HCT116 (cell line): ENCODE measurements around the gene ARHGAP42. TPM values are rescaled to one million over a fixed set of nuclear protein-coding genes. Genes with fewer than 3 reads are reported as not detected.

Experiments used
- ATAC-seq: fragments of 200-7000 bp; cut with Tn5 transposase; 2 replicates; pipeline ENCODE4 v1.9.1; 2020; ENCODE audit warnings: mild to moderate bottlenecking, moderate library complexity
- BruUV-seq: library from RNA; stranded (reverse); fragments of 400-500 nt; replicated peaks from 2 replicates; lab custom pipeline; 2021; lab: Mats Ljungman, UMichigan
- CTCF ChIA-PET: fragments of 300-600 bp; sonication (Branson Sonifier 250); formaldehyde crosslinking; loops from one replicate; lab custom pipeline; 2021; ENCODE audit warnings: antibody characterized with exemption; lab: Charles Lee
- POLR2A ChIA-PET: fragments of 300-600, 350-600 bp; sonication (Branson Sonifier 250); formaldehyde crosslinking; loops from one replicate; lab custom pipeline; 2021; ENCODE audit warnings: antibody characterized with exemption; lab: Charles Lee
- RAD21 ChIA-PET, 2 experiments: fragments of 300-600 bp; sonication (Branson Sonifier 250); formaldehyde crosslinking; loops; one replicate each; lab custom pipeline; 2023; ENCODE audit warnings: low total read pairs in 2 of 2; ENCODE audit not compliant: uncharacterized antibody in 2 of 2, unreplicated experiment in 2 of 2, low non-redundant PET in 1 of 2; lab: Charles Lee
- DNase-seq: peaks from one replicate; pipeline ENCODE4 v3.0.0-alpha.2; 2010; ENCODE audit warnings: low read depth, low spot score
- H2AFZ ChIP-seq: fragments of 200-600 bp; shearing (Covaris generic), sonication (generic); 2 replicates; pipeline ENCODE4 v1.6.1; 2017; ENCODE audit warnings: low read depth, mixed run types, mixed read lengths, antibody characterized with exemption, low read length; ENCODE audit not compliant: poor library complexity, severe bottlenecking
- H3K27ac ChIP-seq: 2 replicates; pipeline ENCODE4 v1.5.1; 2012; ENCODE audit warnings: low read depth, low read length
- H3K27me3 ChIP-seq: fragments of 200-600 bp; sonication (generic); 2 replicates; pipeline ENCODE4 v1.6.1; 2016; ENCODE audit warnings: mixed run types, low read length, mixed read lengths; ENCODE audit not compliant: insufficient read depth
- H3K36me3 ChIP-seq, 2 experiments: fragments of 200-500 bp in 1 of 2; fragments of 200-600 bp in 1 of 2; sonication (Bioruptor generic) in 1 of 2; sonication (generic) in 1 of 2; 2 replicates each; pipeline versions ENCODE4 v1.5.1 to v1.6.1; 2014 to 2016; ENCODE audit warnings: low read length in 2 of 2, inconsistent platforms in 1 of 2, mixed read lengths in 1 of 2, mixed run types in 1 of 2; ENCODE audit not compliant: insufficient read depth in 2 of 2, control insufficient read depth in 1 of 2
- H3K4me1 ChIP-seq, 2 experiments: fragments of 200-600 bp in 1 of 2; sonication (generic) in 1 of 2; 2 replicates each; pipeline versions ENCODE4 v1.5.1 to v1.6.1; 2012 to 2017; ENCODE audit warnings: low read length in 2 of 2, inconsistent platforms in 1 of 2, mild to moderate bottlenecking in 1 of 2, mixed read lengths in 1 of 2, mixed run types in 1 of 2, moderate library complexity in 1 of 2; ENCODE audit not compliant: insufficient read depth in 2 of 2, control insufficient read depth in 1 of 2
- H3K4me2 ChIP-seq: fragments of 200-600 bp; sonication (generic); 2 replicates; pipeline ENCODE4 v1.6.1; 2017; ENCODE audit warnings: mixed run types, low read length, mixed read lengths
- H3K4me3 ChIP-seq, 2 experiments: fragments of 200-600 bp in 1 of 2; sonication (generic) in 1 of 2; replicated peaks in 1 of 2; 2 replicates each; pipeline ENCODE4 v1.5.1; 2011 to 2016; ENCODE audit warnings: low read length in 2 of 2, control low read depth in 1 of 2, low read depth in 1 of 2, mild to moderate bottlenecking in 1 of 2, mixed read lengths in 1 of 2, mixed run types in 1 of 2
- H3K79me2 ChIP-seq: fragments of 200-600 bp; sonication (generic); 2 replicates; pipeline ENCODE4 v1.6.1; 2017; ENCODE audit warnings: mild to moderate bottlenecking, mixed run types, low read length, moderate library complexity, mixed read lengths; ENCODE audit not compliant: insufficient read depth
- H3K9ac ChIP-seq: fragments of 200-600 bp; sonication (generic); 2 replicates; pipeline ENCODE4 v1.6.1; 2016; ENCODE audit warnings: low read length, mixed read lengths
- H3K9me2 ChIP-seq: fragments of 200-600 bp; sonication (generic), shearing (Covaris generic); 2 replicates; pipeline ENCODE4 v1.6.1; 2017; ENCODE audit warnings: mixed run types, mild to moderate bottlenecking, moderate library complexity; ENCODE audit not compliant: insufficient read depth
- H3K9me3 ChIP-seq, 2 experiments: fragments of 200-500 bp in 1 of 2; fragments of 200-600 bp in 1 of 2; sonication (Bioruptor generic) in 1 of 2; sonication (generic) in 1 of 2; 2 replicates each; pipeline ENCODE4 v1.6.1; 2014 to 2017; ENCODE audit warnings: low read length in 2 of 2, mixed read lengths in 2 of 2, inconsistent platforms in 1 of 2, low read depth in 1 of 2, mild to moderate bottlenecking in 1 of 2, mixed run types in 1 of 2, moderate library complexity in 1 of 2; ENCODE audit not compliant: control insufficient read depth in 1 of 2, insufficient read depth in 1 of 2
- H4K20me1 ChIP-seq: fragments of 200-600 bp; sonication (generic), shearing (Covaris generic); 2 replicates; pipeline ENCODE4 v1.6.1; 2017; ENCODE audit warnings: mixed run types, mild to moderate bottlenecking, moderate library complexity; ENCODE audit not compliant: insufficient read depth
- CBX3 ChIP-seq: IDR thresholded peaks from 2 replicates; pipeline ENCODE4 v1.6.1; 2012; ENCODE audit warnings: low read depth
- CEBPB ChIP-seq: IDR thresholded peaks from 2 replicates; pipeline ENCODE4 v1.6.1; 2012; ENCODE audit warnings: low read depth
- CTCF ChIP-seq, 3 experiments: fragments of 200-600 bp in 1 of 3; sonication (generic) in 1 of 3; IDR thresholded peaks in 2 of 3; conservative IDR thresholded peaks in 1 of 3; 2 replicates each; pipeline ENCODE4 v1.5.1; 2012 to 2017; ENCODE audit warnings: low read depth in 2 of 3, low read length in 2 of 3, antibody characterized with exemption in 1 of 3, borderline replicate concordance in 1 of 3, control low read depth in 1 of 3, mild to moderate bottlenecking in 1 of 3, mixed read lengths in 1 of 3, mixed run types in 1 of 3, moderate library complexity in 1 of 3; ENCODE audit not compliant: insufficient read depth in 1 of 3
- EGR1 ChIP-seq: IDR thresholded peaks from 2 replicates; pipeline ENCODE4 v1.6.1; 2012; ENCODE audit warnings: low read depth
- ELF1 ChIP-seq: IDR thresholded peaks from 2 replicates; pipeline ENCODE4 v1.6.1; 2012; ENCODE audit warnings: low read depth, borderline replicate concordance
- EZH2phosphoT487 ChIP-seq: fragments of 200-600 bp; IDR thresholded peaks from 2 replicates; pipeline ENCODE4 v1.6.1; 2018; ENCODE audit warnings: antibody characterized with exemption, borderline replicate concordance
- JUND ChIP-seq: IDR thresholded peaks from 2 replicates; pipeline ENCODE4 v1.6.1; 2012
- MAX ChIP-seq: IDR thresholded peaks from 2 replicates; pipeline ENCODE4 v1.6.1; 2012
- POLR2A ChIP-seq: IDR thresholded peaks from 2 replicates; pipeline ENCODE4 v1.7.0; 2011; ENCODE audit warnings: borderline replicate concordance; ENCODE audit not compliant: insufficient read depth, insufficient read length; ENCODE audit errors: extremely low read depth
- RAD21 ChIP-seq: IDR thresholded peaks from 2 replicates; pipeline ENCODE4 v1.6.1; 2012; ENCODE audit warnings: low read depth, mild to moderate bottlenecking
- SRF ChIP-seq: IDR thresholded peaks from 2 replicates; pipeline ENCODE4 v1.6.1; 2012; ENCODE audit warnings: low read depth
- TCF7L2 ChIP-seq: IDR thresholded peaks from 2 replicates; pipeline ENCODE4 v1.7.0; 2011; ENCODE audit warnings: borderline replicate concordance, inconsistent platforms; ENCODE audit not compliant: insufficient read depth, insufficient read length; ENCODE audit errors: extremely low read depth
- YY1 ChIP-seq: IDR thresholded peaks from 2 replicates; pipeline ENCODE4 v1.6.1; 2011; ENCODE audit warnings: low read length, low read depth, moderate library complexity, mild to moderate bottlenecking; ENCODE audit not compliant: insufficient replicate concordance; ENCODE audit errors: extremely low read depth
- ZNF274 ChIP-seq: fragments of 200-500 bp; sonication (Bioruptor generic); IDR thresholded peaks from 2 replicates; pipeline ENCODE4 v1.6.1; 2014; ENCODE audit warnings: mild to moderate bottlenecking, low read depth, low read length, inconsistent platforms
- intact Hi-C: fragments of 100-400 bp; cut with micrococcal nuclease; formaldehyde crosslinking; loops from 2 replicates; pipeline ENCODE4 v1.10.0; 2022
- total RNA-seq: library from RNA; stranded (reverse); gene quantifications from one replicate; pipeline ENCODE4 v1.2.1, GENCODE V29; 2021; ENCODE audit not compliant: unreplicated experiment
- TF ChIP-seq, protein P1 (sequence below): IDR thresholded peaks from 2 replicates; pipeline ENCODE4 v1.6.1; 2012

ARHGAP42 gene
- total RNA-seq, 1 experiment from 2014 or later: 12.3 TPM

DNA sequence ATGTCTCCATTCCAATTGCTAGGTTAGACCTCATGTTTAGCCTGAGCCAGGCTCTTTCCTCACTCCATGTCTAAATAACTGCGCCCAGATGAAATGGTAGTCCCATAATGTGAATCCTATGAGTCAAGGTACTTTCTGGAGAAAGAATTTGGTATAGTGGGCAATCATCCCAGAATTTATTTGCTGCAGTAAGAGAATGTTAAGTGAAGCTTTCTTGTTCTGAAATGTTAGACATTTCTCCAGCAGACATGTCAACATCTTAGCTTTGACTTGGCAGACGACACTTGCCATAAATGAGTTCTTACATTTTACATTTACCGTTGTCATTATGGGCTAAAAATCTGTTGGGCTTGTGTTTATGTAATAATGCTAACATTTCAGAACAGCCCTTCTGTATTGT is 277.3 kb downstream of the ARHGAP42 start:
- Histone ChIP-seq H3K4me2 (no peak overlapping the region), H3K9ac (no peak overlapping the region), H3K9me3 (no peaks in the 10 kb centered on the region), H3K27me3 (no peaks in the 10 kb centered on the region), H3K4me1 (no peaks in the 10 kb centered on the region), H3K27ac (no peak overlapping the region), H4K20me1 (no peaks in the 10 kb centered on the region), H3K9me2 (no peaks in the 10 kb centered on the region), H3K79me2 (no peaks in the 10 kb centered on the region), H3K4me3 (no peak overlapping the region), H3K36me3 (no peaks in the 10 kb centered on the region), H2AFZ (no peak overlapping the region)
- DNase-seq (no peak), ATAC-seq (no peak)
- RAD21 ChIA-PET: no interaction called here
- TF ChIP-seq POLR2A (no peak), CEBPB (no peak), CBX3 (no peak), ELF1 (no peak), CTCF (IDR thresholded peaks at IDR 0.05 in 2 of 3, conservative IDR thresholded peaks at IDR 0.05 in 1 of 3; ENCODE audit: borderline replicate concordance in 1 of 3, insufficient read depth in 1 of 3, low read depth in 2 of 3, low read length in 2 of 3) (no peak), YY1 (no peak), EGR1 (no peak), TCF7L2 (no peak), SRF (no peak), JUND (no peak), RAD21 (no peak), MAX (no peak), EZH2phosphoT487 (no peak), ZNF274 (no peak)
- TF ChIP-seq, protein P1, sequence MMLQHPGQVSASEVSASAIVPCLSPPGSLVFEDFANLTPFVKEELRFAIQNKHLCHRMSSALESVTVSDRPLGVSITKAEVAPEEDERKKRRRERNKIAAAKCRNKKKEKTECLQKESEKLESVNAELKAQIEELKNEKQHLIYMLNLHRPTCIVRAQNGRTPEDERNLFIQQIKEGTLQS: no peak
- POLR2A ChIA-PET: no interaction called here
- BruUV-seq: no TSS peak
- intact Hi-C loops: no loop called here
- CTCF ChIA-PET: no interaction called here
